Stimulated activated CD8-positive, alpha-beta memory T cell treated with anti-CD3 and anti-CD28 coated beads, Interleukin-7, amount 100 ng/mL, for 4 hours (primary cell): ENCODE results near the gene SLC9A4.

ENCODE experiments used
- DNase-seq, 2 donors: peaks; one replicate each; pipeline ENCODE4 v3.0.0-alpha.2; 2020; ENCODE audit warnings: low read depth in 2 of 2

Gene SLC9A4

DNA sequence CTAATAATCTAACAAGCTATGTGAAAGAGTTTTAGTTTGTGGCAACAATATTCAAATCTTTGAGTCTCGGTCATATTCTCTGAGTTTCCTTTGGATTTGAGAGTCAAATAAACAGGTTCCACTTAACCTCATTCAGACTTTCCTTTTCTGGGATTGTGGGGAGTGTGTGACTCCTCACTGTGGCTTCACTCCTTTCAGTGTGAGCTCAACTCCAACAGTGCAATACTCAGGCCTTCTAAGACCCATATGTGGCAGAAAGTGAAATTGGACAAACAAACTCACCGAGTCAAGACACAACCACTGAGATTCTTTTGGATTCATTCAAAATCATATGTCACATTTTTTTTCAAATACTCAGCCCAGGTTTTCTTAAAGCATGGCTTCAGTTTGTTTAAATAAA is 25.4 kb downstream of the SLC9A4 start:
- DNase-seq: no peak

- DNase-seq: no peak
These were observed 26.5 kb downstream of the SLC9A4 start for GRCh38 chr2:102499558-102499957.

DNA sequence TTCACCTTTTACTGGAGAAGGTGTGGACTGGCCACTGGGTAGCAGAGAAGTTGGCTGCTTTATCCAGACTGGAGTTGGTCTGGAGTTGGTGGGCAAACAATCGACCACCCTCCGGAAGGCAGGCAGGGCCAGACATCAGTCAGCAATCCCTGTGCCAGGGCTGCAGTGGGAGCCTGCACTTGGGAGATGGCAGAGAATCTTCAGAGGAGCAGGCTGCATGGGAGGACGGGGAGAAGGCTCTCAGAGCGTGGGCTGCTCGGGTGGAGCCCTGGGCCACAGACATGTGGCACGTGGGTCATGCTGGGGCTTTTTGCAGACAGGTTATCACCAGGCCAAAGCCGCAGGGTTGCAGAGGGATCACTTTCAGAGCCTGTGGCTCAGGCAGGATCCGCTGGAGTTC is 29.6 kb downstream of the SLC9A4 start:
- DNase-seq: no peak

DNA sequence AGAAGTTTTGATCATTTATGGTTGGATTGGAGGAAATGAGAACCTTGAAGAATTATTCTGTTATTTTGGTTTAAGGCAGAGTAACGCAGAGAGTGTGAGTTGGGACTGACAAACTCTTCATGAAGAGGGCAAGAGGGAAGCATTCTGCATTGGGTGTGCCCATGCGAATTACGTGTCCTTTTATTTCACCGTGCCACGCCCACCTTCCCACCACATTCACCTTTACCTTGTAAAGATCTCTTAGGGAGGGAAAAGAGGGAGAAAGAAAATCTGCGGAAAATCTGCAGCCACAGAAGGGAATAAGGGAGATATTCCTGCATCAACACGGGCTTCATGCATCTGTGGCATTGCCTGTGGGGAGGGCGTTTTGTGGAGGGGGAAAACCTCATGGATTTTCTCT is 31.8 kb downstream of the SLC9A4 start:
- no peak for DNase-seq

GRCh38 chr2:102505290-102505689 is 32.3 kb downstream of the SLC9A4 start:
- DNase-seq: no peak

GRCh38 chr2:102506743-102507142 is 33.7 kb downstream of the SLC9A4 start:
- no peak for DNase-seq

DNA sequence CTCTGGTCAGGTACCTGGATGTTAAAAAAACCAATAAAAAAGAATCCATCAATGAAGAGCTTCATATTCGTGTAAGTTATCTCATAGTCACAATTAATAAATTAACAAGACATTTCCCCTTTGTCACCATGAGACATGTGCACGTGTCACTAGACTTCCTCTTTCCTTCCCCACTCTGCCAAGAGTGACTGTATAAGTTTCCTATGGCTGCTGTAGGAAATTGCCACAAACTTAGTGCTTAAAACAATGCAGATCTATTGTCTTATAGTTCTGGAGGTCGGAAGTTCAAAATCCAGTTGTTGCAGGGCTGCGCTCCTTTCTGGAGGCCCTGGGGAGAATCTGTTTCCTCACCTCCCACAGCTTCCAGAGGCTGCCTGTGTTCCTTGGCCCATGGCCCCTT is 35.8 kb downstream of the SLC9A4 start:
- DNase-seq: no peak

- no peak for DNase-seq
These were observed 36.7 kb downstream of the SLC9A4 start for GRCh38 chr2:102509749-102510148.

DNA sequence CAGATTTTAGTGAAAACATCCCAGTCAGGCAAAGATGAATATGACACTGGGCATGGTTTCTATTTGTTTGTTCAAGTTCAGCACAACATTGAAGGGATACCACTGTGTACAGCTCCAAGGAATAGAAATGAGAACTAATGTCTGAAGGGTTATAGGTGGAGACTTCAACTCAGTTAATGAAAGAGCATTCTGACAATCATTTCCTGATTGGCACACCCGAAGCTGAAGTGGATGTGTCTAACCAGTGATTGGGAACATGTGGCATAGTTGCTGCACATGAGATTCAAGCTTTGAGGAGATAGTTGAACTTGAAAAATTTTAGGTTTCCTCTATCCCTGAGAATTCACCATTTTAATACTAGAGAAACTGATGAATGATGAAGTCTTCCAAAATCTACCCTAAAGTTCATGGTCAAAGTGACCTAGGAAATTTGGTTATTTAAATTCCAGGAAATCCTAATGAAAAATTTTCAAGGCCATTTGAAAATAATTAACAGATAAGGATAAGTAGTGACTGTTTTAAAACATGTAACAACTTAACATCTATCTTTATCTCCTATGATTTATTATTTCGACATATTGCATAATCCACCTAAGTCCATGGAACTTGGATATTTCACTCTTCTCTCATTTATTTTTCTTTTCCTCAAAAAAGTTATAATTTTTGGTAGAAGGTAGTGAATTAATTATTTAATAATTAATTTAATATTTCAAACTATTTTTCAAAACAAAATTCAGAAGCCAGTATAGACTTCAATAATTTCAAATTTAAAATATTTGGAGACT is 38.0 kb downstream of the SLC9A4 start:
- no peak for DNase-seq

DNA sequence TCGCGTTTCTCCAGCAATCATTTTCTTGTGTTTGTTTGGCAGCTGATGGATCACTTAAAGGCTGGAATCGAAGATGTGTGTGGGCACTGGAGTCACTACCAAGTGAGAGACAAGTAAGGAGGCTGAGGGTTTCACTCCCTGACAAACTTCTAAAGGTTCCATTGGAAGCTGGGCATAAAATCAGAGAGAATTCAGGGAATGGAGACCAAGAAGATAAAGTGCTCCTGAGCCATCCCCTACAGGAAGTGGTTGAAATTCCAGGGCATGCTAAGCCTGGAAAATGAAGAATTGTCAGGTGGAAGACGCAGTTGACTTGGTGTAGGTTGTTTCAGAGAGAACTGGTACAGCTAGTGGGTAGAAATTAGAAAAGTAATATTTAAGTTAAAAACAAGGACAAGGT is 39.1 kb downstream of the SLC9A4 start:
- DNase-seq: no peak

- DNase-seq: no peak
These were observed 40.4 kb downstream of the SLC9A4 start for GRCh38 chr2:102513355-102513939.

DNA sequence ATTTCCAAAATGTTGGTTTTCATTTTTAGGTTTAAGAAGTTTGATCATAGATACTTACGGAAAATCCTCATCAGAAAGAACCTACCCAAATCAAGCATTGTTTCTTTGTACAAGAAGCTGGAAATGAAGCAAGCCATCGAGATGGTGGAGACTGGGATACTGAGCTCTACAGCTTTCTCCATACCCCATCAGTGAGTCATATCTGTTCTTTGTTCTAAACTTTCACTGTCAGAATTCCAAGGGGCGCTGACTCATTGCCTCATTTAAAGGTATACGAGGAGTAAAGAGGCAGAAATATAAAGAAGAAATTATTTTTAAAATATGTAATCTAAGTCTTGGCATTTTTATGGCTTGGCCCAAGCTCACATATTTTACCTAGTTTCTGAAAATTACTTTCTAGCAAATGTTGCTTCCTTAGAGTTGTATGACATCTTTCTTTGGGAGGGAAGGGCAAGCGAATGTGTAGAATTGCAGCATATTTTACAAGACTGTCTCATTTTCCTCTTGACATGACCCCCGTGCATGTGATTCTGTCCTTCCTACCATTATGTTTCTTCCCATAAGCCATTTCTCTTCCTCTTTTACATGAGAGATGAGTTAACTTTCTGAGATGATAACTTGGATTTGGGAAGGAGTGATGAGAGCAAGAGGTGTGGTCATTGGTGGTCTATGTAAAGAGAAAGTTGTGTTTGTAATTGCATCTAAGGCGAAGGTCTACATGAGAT is 41.2 kb downstream of the SLC9A4 start:
- DNase-seq: no peak

GRCh38 chr2:102515851-102516250 is 42.8 kb downstream of the SLC9A4 start:
- DNase-seq: no peak

DNA sequence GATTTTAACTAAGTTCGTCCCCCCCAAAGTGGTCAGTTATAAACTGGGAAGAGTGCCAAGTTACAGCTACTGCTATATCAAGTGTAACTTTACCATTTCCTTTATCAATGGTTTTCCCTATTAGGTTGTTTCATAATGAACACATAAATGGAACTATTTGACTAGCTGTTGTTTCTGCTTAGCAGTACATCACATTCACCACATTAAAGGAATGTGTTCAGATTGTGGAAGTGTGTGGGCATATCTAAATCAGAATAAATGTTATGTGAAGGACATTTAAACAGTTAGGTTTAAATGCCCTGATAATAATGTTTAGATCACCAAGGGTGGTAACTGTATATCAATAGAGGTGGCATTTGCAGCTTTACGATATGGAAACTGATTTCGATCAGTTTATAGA is 45.1 kb downstream of the SLC9A4 start:
- no peak for DNase-seq

DNA sequence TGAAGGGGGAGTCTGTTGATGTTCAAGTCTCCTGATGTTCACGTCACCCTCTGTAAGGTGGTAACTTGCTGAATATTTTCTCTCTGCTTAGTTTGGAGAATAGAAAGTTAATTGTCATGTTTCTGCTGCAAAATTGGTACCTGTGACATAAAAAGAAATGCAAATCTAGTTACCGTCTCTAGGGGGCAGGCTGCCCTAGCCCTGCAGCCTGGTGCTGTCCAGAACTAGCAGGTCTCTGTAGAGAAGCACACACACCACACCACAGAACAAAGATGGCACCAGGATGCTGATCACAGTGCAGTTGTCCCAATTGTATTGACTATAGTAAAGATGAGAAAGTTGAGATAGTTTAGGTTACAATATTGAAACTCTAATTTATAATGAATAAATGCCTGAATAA is 47.0 kb downstream of the SLC9A4 start:
- no peak for DNase-seq

DNA sequence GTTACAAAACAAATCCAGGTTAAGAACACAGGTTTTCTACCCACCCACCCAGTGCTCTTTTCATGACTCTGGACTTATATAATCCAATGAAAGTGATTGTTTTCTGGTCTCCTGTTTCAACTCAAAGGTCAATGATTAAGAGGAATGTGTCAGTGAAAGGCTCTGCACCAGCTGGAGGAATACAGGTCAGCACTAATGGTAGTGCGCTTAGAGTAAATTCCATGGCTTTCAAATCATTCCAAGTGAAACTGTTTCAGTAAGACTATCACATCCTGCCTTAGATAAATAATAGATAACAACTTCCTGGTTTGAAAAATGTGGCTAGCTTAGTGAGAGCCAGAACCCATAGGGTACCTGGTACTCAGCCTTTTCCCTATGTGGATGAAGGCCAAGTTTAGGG is 47.8 kb downstream of the SLC9A4 start:
- no peak for DNase-seq

- DNase-seq: no peak
These were observed 49.1 kb downstream of the SLC9A4 start for GRCh38 chr2:102522162-102522561.

- no peak for DNase-seq
These were observed 49.9 kb downstream of the SLC9A4 start for GRCh38 chr2:102522890-102523289.

DNA sequence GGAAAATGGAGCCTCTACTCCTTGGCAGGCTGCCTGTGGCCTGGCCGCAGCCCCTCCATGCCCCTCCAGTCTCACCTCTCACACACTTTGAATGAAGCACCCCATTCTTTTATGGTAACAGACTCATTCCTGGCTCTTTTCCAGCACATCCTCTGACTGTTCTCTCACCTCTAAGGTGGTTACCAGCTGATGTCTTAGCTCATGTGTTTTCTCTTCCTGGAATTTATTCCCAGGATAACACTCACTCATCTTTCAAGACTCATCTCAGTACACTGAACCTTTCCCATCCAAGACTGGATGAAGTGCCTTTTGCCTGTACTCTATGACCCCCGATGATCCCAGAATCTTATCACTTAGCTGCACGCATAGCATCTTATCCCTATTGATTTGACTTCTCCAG is 50.6 kb downstream of the SLC9A4 start:
- no peak for DNase-seq

- DNase-seq: no peak
These were observed 54.1 kb downstream of the SLC9A4 start for GRCh38 chr2:102527086-102527485.

GRCh38 chr2:102538491-102538890 is 65.5 kb downstream of the SLC9A4 start:
- no peak for DNase-seq

GRCh38 chr2:102540882-102541281 is 67.9 kb downstream of the SLC9A4 start:
- DNase-seq: no peak

- no peak for DNase-seq
These were observed 71.2 kb downstream of the SLC9A4 start for GRCh38 chr2:102544182-102544581.
